Endothelial cell of umbilical vein (primary cell): Measurements from ENCODE around the gene SPOCD1. TPM values are rescaled to one million over a fixed set of nuclear protein-coding genes. Genes with fewer than 3 reads are reported as not detected.

Experiments used
- BruUV-seq: library from RNA; stranded (reverse); fragments of 400-500 nt; replicated peaks from 2 replicates; lab custom pipeline; 2021; lab: Mats Ljungman, UMichigan
- CTCF ChIA-PET: fragments of 300-600, 350-600 bp; sonication (Branson Sonifier 250); formaldehyde crosslinking; loops from one replicate; lab custom pipeline; 2021; ENCODE audit warnings: antibody characterized with exemption, inconsistent platforms; lab: Charles Lee
- POLR2A ChIA-PET: fragments of 300-600, 350-600 bp; sonication (Branson Sonifier 250); formaldehyde crosslinking; loops from one replicate; lab custom pipeline; 2021; ENCODE audit warnings: antibody characterized with exemption, inconsistent platforms; lab: Charles Lee
- DNase-seq: peaks from one replicate; pipeline ENCODE4 v3.0.0-alpha.2; 2011; ENCODE audit warnings: low read depth, low spot score
- FAIRE-seq: peaks from 2 replicates; lab custom pipeline; 2011; peaks lifted over from hg19 to GRCh38; lab: Jason Lieb, UNC
- H2AFZ ChIP-seq: 2 replicates; pipeline ENCODE4 v1.6.0; 2012; ENCODE audit warnings: low read depth, low read length, control low read depth, inconsistent platforms
- H3K27ac ChIP-seq: 2 replicates; pipeline ENCODE4 v1.5.1; 2011; ENCODE audit warnings: low read depth, mild to moderate bottlenecking, control low read depth, low read length, moderate library complexity; ENCODE audit not compliant: insufficient read depth
- H3K27me3 ChIP-seq, 2 experiments: 2 replicates each; pipeline versions ENCODE4 v1.6.0 to v1.6.1; 2011; ENCODE audit warnings: low read length in 2 of 2, mixed read lengths in 1 of 2; ENCODE audit not compliant: control insufficient read depth in 2 of 2, insufficient read depth in 2 of 2
- H3K36me3 ChIP-seq, 2 experiments: 2 replicates in 1 of 2; 3 replicates in 1 of 2; pipeline ENCODE4 v1.5.1; 2011; ENCODE audit warnings: low read length in 2 of 2, mild to moderate bottlenecking in 1 of 2, moderate library complexity in 1 of 2; ENCODE audit not compliant: control insufficient read depth in 2 of 2, insufficient read depth in 2 of 2; ENCODE audit errors: extremely low read depth in 1 of 2
- H3K4me1 ChIP-seq: 3 replicates; pipeline ENCODE4 v1.5.1; 2011; ENCODE audit warnings: mild to moderate bottlenecking, low read length; ENCODE audit not compliant: control insufficient read depth, insufficient read depth; ENCODE audit errors: extremely low read depth
- H3K4me2 ChIP-seq: 2 replicates; pipeline ENCODE4 v1.6.1; 2011; ENCODE audit warnings: low read length, control low read depth, mixed read lengths; ENCODE audit not compliant: insufficient read depth
- H3K4me3 ChIP-seq, 3 experiments: fragments of 200-600 bp in 1 of 3; sonication (generic), shearing (Covaris generic) in 1 of 3; replicated peaks in 1 of 3; 2 replicates each; pipeline ENCODE4 v1.5.1; 2011 to 2016; ENCODE audit warnings: control low read depth in 3 of 3, low read length in 3 of 3, mild to moderate bottlenecking in 2 of 3, inconsistent platforms in 1 of 3, low read depth in 1 of 3, moderate library complexity in 1 of 3; ENCODE audit not compliant: insufficient read depth in 1 of 3
- H3K79me2 ChIP-seq: 2 replicates; pipeline ENCODE4 v1.6.0; 2012; ENCODE audit warnings: low read length, inconsistent platforms; ENCODE audit not compliant: control insufficient read depth, insufficient read depth
- H3K9ac ChIP-seq: replicated peaks from 2 replicates; pipeline ENCODE3; 2011; ENCODE audit warnings: low read length, control low read depth; ENCODE audit not compliant: insufficient read depth; ENCODE audit errors: extremely low read depth
- H3K9me1 ChIP-seq: replicated peaks from 3 replicates; pipeline ENCODE4 v1.6.0; 2011; ENCODE audit warnings: mild to moderate bottlenecking, low read length; ENCODE audit not compliant: control insufficient read depth, insufficient read depth; ENCODE audit errors: extremely low read depth
- H3K9me3 ChIP-seq: replicated peaks from 2 replicates; pipeline ENCODE4 v1.5.1; 2012; ENCODE audit warnings: low read length, inconsistent platforms; ENCODE audit not compliant: control insufficient read depth, insufficient read depth
- H4K20me1 ChIP-seq: replicated peaks from 2 replicates; pipeline ENCODE3; 2011; ENCODE audit warnings: mild to moderate bottlenecking, low read length; ENCODE audit not compliant: control insufficient read depth, insufficient read depth; ENCODE audit errors: extremely low read depth
- EZH2 ChIP-seq: IDR thresholded peaks from 2 replicates; pipeline ENCODE4 v1.6.1; 2012; ENCODE audit warnings: borderline replicate concordance, low read depth, mild to moderate bottlenecking, moderate library complexity, low read length, inconsistent platforms; ENCODE audit not compliant: severe bottlenecking
- FOS ChIP-seq: IDR thresholded peaks from 2 replicates; pipeline ENCODE4 v1.6.1; 2011; ENCODE audit warnings: mild to moderate bottlenecking, low read length, moderate library complexity, borderline replicate concordance; ENCODE audit not compliant: insufficient read depth
- GATA2 ChIP-seq: IDR thresholded peaks from 2 replicates; pipeline ENCODE4 v1.7.0; 2011; ENCODE audit warnings: low read depth, mild to moderate bottlenecking, moderate library complexity, mixed read lengths, low read length; ENCODE audit not compliant: insufficient read length, insufficient read depth
- JUN ChIP-seq: IDR thresholded peaks from 2 replicates; pipeline ENCODE4 v1.6.1; 2011; ENCODE audit warnings: borderline replicate concordance, low read depth; ENCODE audit not compliant: insufficient read length, insufficient read depth
- MYC ChIP-seq: IDR thresholded peaks from one replicate; pipeline ENCODE4 v1.6.1; 2011; ENCODE audit warnings: mild to moderate bottlenecking, low read depth, low read length
- POLR2A ChIP-seq: IDR thresholded peaks from 2 replicates; pipeline ENCODE4 v1.6.1; 2012; ENCODE audit warnings: low read depth, mild to moderate bottlenecking, control low read depth, low read length
- POLR2AphosphoS5 ChIP-seq: IDR thresholded peaks from 2 replicates; pipeline ENCODE4 v1.6.1; 2012; ENCODE audit warnings: low read depth, mild to moderate bottlenecking, control low read depth, low read length, moderate library complexity; ENCODE audit not compliant: insufficient read depth
- dilution Hi-C: fragments of 300-500 bp; cut with MboI; formaldehyde crosslinking; loops from one replicate; pipeline ENCODE4 v1.15.0; 2019; ENCODE audit warnings: low sequenced_read_pairs; ENCODE audit not compliant: extremely low pct_ligation_motif_present
- intact Hi-C: fragments of 100-400 bp; cut with micrococcal nuclease; formaldehyde crosslinking; loops from one replicate; pipeline ENCODE4 v1.10.0; 2022
- polyA plus RNA-seq, 4 experiments: library from polyadenylated mRNA; depleted of rRNA in 3 of 4; stranded (reverse) in 3 of 4; unstranded in 1 of 4; fragments of >200 nt; gene quantifications; 2 replicates each; pipeline versions ENCODE4 v1.2.1 to v1.2.3, GENCODE V29; 2011 to 2012; ENCODE audit warnings: missing spikeins in 1 of 4
- total RNA-seq: library from RNA; stranded (reverse); gene quantifications from 2 replicates; pipeline ENCODE4 v1.2.3, GENCODE V29; 2021
- TF ChIP-seq, protein P1 (sequence below), 2 donors: IDR thresholded peaks; 1 replicate in 1 of 2; 2 replicates in 1 of 2; pipeline ENCODE4 v1.5.1; 2011; ENCODE audit warnings: low read length in 2 of 2, mild to moderate bottlenecking in 2 of 2, moderate library complexity in 2 of 2, control low read depth in 1 of 2, inconsistent platforms in 1 of 2, low read depth in 1 of 2; ENCODE audit not compliant: insufficient read depth in 1 of 2; ENCODE audit errors: extremely low read depth in 1 of 2
- TF ChIP-seq, protein P2 (sequence below): IDR thresholded peaks from 2 replicates; pipeline ENCODE4 v1.6.1; 2011; ENCODE audit not compliant: insufficient read depth, insufficient read length

Gene SPOCD1
- total and polyA plus RNA-seq, 2 donors (not counting 3 experiments of a cell fraction or from before 2014, with no cell fraction given), result 0.27 to 33.0 TPM

DNA sequence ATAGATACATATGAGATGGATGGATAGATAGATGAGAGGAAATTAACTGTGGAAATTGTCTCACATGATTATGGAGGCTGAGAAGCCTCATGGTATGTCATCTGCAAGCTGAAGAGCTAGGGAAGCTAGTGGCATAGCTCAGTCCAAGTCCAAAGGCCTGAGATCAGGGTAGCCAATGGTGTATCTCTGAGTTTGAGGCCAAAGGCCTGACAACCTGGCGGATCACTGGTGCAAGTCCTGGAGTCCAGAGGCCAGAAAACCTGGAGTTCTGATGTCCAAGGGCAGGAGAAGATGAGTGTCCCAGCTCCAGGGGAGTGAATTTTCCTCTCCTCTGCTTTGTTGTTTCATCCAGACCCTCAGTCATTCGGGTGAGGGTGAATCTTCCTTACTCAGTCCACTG, 43.9 kb upstream of the SPOCD1 start:
- Histone ChIP-seq H3K79me2 (no peaks in the 10 kb centered on the region), H3K4me1 (no peaks in the 10 kb centered on the region), H2AFZ (no peak overlapping the region), H3K4me2 (no peak overlapping the region), H3K9me3 (no peaks in the 10 kb centered on the region), H4K20me1 (no peaks in the 10 kb centered on the region), H3K4me3 (no peak overlapping the region), H3K27ac (no peak overlapping the region), H3K27me3 (no peaks in the 10 kb centered on the region), H3K9ac (no peak overlapping the region), H3K9me1 (no peaks in the 10 kb centered on the region), H3K36me3 (no peaks in the 10 kb centered on the region)
- DNase-seq (no peak), FAIRE-seq (no peak)
- ChIA-PET POLR2A (no interaction called here), CTCF (interaction anchor here (0.8 to 1.3 kb wide), 2 partner anchors 15 to 79 kb away, joined by 3 read pairs; partner anchors contain the start of gene PTP4A2)
- TF ChIP-seq POLR2AphosphoS5, result no peak
- TF ChIP-seq POLR2A, result no peak
- no peak for TF ChIP-seq GATA2
- no peak for TF ChIP-seq MYC
- TF ChIP-seq, protein P1, sequence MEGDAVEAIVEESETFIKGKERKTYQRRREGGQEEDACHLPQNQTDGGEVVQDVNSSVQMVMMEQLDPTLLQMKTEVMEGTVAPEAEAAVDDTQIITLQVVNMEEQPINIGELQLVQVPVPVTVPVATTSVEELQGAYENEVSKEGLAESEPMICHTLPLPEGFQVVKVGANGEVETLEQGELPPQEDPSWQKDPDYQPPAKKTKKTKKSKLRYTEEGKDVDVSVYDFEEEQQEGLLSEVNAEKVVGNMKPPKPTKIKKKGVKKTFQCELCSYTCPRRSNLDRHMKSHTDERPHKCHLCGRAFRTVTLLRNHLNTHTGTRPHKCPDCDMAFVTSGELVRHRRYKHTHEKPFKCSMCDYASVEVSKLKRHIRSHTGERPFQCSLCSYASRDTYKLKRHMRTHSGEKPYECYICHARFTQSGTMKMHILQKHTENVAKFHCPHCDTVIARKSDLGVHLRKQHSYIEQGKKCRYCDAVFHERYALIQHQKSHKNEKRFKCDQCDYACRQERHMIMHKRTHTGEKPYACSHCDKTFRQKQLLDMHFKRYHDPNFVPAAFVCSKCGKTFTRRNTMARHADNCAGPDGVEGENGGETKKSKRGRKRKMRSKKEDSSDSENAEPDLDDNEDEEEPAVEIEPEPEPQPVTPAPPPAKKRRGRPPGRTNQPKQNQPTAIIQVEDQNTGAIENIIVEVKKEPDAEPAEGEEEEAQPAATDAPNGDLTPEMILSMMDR (IDR thresholded peaks at IDR 0.05; ENCODE audit: extremely low read depth in 1 of 2, insufficient read depth in 1 of 2, low read depth in 1 of 2, low read length in 2 of 2), result no peak
- TF ChIP-seq EZH2, result no peak
- TF ChIP-seq JUN, result no peak
- TF ChIP-seq, protein P2, sequence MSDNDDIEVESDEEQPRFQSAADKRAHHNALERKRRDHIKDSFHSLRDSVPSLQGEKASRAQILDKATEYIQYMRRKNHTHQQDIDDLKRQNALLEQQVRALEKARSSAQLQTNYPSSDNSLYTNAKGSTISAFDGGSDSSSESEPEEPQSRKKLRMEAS, result no peak
- TF ChIP-seq FOS, result no peak
- dilution Hi-C loops (no loop called here), intact Hi-C loops (no loop called here)
- BruUV-seq, result no TSS peak
